IMR-90 (cell line): ENCODE measurements around the gene PRR22. TPM values are rescaled to one million over a fixed set of nuclear protein-coding genes. Genes with fewer than 3 reads are reported as not detected.

Experiments used
- ATAC-seq: fragments of 200-7000 bp; cut with Tn5 transposase; 2 replicates; pipeline ENCODE4 v1.9.1; 2020; ENCODE audit warnings: low read depth, mild to moderate bottlenecking, moderate library complexity
- BruUV-seq: library from RNA; stranded (reverse); fragments of 400-500 nt; replicated peaks from 2 replicates; lab custom pipeline; 2021; lab: Mats Ljungman, UMichigan
- CTCF ChIA-PET: fragments of 300-600 bp; formaldehyde crosslinking; extraction: SDS; loops from one replicate; lab custom pipeline; 2021; ENCODE audit warnings: antibody characterized with exemption; lab: Yijun Ruan, JAX
- POLR2A ChIA-PET: fragments of 300-600 bp; sonication (Branson Sonifier 250); formaldehyde crosslinking; loops from one replicate; lab custom pipeline; 2022; ENCODE audit warnings: antibody characterized with exemption; ENCODE audit not compliant: unreplicated experiment; lab: Charles Lee
- DNase-seq: peaks from one replicate; pipeline ENCODE4 v3.0.0; 2013
- H2AFZ ChIP-seq: replicated peaks from 2 replicates; pipeline ENCODE3; 2013; ENCODE audit warnings: low read length, mild to moderate bottlenecking; ENCODE audit not compliant: poor library complexity
- H2AK5ac ChIP-seq: 2 replicates; pipeline ENCODE4 v1.6.1; 2013; ENCODE audit warnings: low read depth, low read length, inconsistent platforms
- H2AK9ac ChIP-seq: replicated peaks from 2 replicates; pipeline ENCODE3; 2013; ENCODE audit warnings: mild to moderate bottlenecking, low read depth, low read length, moderate library complexity; ENCODE audit not compliant: poor library complexity
- H2BK120ac ChIP-seq: 2 replicates; pipeline ENCODE4 v1.6.1; 2013; ENCODE audit warnings: low read depth, low read length, inconsistent platforms
- H2BK15ac ChIP-seq: 3 replicates; pipeline ENCODE4 v1.6.1; 2013; ENCODE audit warnings: low read depth, low read length, inconsistent platforms
- H2BK20ac ChIP-seq: 2 replicates; pipeline ENCODE4 v1.6.1; 2013; ENCODE audit warnings: low read depth, mild to moderate bottlenecking, inconsistent platforms, low read length, moderate library complexity
- H2BK5ac ChIP-seq: 2 replicates; pipeline ENCODE4 v1.6.1; 2013; ENCODE audit warnings: mild to moderate bottlenecking, low read depth, low read length, inconsistent platforms; ENCODE audit not compliant: poor library complexity, severe bottlenecking
- H3K14ac ChIP-seq: replicated peaks from 2 replicates; pipeline ENCODE4 v1.6.1; 2013; ENCODE audit warnings: low read depth, low read length, inconsistent platforms
- H3K18ac ChIP-seq: 2 replicates; pipeline ENCODE4 v1.6.1; 2013; ENCODE audit warnings: low read depth, low read length, control low read depth
- H3K23ac ChIP-seq: 2 replicates; pipeline ENCODE4 v1.6.1; 2013; ENCODE audit warnings: low read depth, low read length, inconsistent platforms
- H3K27ac ChIP-seq: 2 replicates; pipeline ENCODE4 v1.5.1; 2013; ENCODE audit warnings: mild to moderate bottlenecking, control low read depth, low read length; ENCODE audit not compliant: insufficient read depth
- H3K27me3 ChIP-seq: 2 replicates; pipeline ENCODE4 v1.6.1; 2013; ENCODE audit warnings: low read length; ENCODE audit not compliant: control insufficient read depth, insufficient read depth
- H3K36me3 ChIP-seq: 2 replicates; pipeline ENCODE4 v1.6.1; 2013; ENCODE audit warnings: low read length, mixed read lengths; ENCODE audit not compliant: control insufficient read depth, insufficient read depth
- H3K4ac ChIP-seq: 2 replicates; pipeline ENCODE4 v1.6.1; 2013; ENCODE audit warnings: low read depth, low read length, inconsistent platforms
- H3K4me1 ChIP-seq: 2 replicates; pipeline ENCODE4 v1.6.1; 2013; ENCODE audit warnings: low read length, mixed read lengths; ENCODE audit not compliant: control insufficient read depth, insufficient read depth
- H3K4me2 ChIP-seq: 2 replicates; pipeline ENCODE4 v1.6.1; 2013; ENCODE audit warnings: low read depth, mild to moderate bottlenecking, control low read depth, low read length, moderate library complexity
- H3K4me3 ChIP-seq: 2 replicates; pipeline ENCODE4 v1.5.1; 2013; ENCODE audit warnings: low read depth, mild to moderate bottlenecking, control low read depth, low read length, moderate library complexity; ENCODE audit not compliant: insufficient read depth
- H3K56ac ChIP-seq: 2 replicates; pipeline ENCODE4 v1.6.1; 2013; ENCODE audit warnings: low read length, inconsistent platforms; ENCODE audit not compliant: insufficient read depth; ENCODE audit errors: extremely low read depth
- H3K79me1 ChIP-seq, 2 experiments: 2 replicates each; pipeline ENCODE4 v1.6.1; 2013; ENCODE audit warnings: low read length in 2 of 2, inconsistent platforms in 1 of 2, low read depth in 1 of 2
- H3K9ac ChIP-seq: 2 replicates; pipeline ENCODE4 v1.6.1; 2013; ENCODE audit warnings: low read depth, low read length, control low read depth
- H3K9me1 ChIP-seq: 2 replicates; pipeline ENCODE4 v1.6.1; 2013; ENCODE audit warnings: low read length, inconsistent platforms; ENCODE audit not compliant: insufficient read depth
- H3K9me3 ChIP-seq: 2 replicates; pipeline ENCODE4 v1.6.1; 2013; ENCODE audit warnings: low read length; ENCODE audit not compliant: control insufficient read depth, insufficient read depth
- H4K20me1 ChIP-seq: 2 replicates; pipeline ENCODE4 v1.6.1; 2013; ENCODE audit warnings: low read length, inconsistent platforms; ENCODE audit not compliant: insufficient read depth
- H4K5ac ChIP-seq: 2 replicates; pipeline ENCODE4 v1.6.1; 2013; ENCODE audit warnings: mild to moderate bottlenecking, low read depth, low read length, control low read depth
- H4K8ac ChIP-seq, 2 experiments: 2 replicates each; pipeline ENCODE4 v1.6.1; 2013; ENCODE audit warnings: low read depth in 2 of 2, low read length in 2 of 2, control low read depth in 1 of 2, inconsistent platforms in 1 of 2
- H4K91ac ChIP-seq: 2 replicates; pipeline ENCODE4 v1.6.1; 2013; ENCODE audit warnings: low read depth, low read length, inconsistent platforms; ENCODE audit not compliant: insufficient read depth
- BHLHE40 ChIP-seq: fragments of 150-350 bp; IDR thresholded peaks from 2 replicates; pipeline ENCODE4 v1.6.1; 2016; ENCODE audit warnings: mild to moderate bottlenecking, low read depth, low read length
- CEBPB ChIP-seq: IDR thresholded peaks from 2 replicates; pipeline ENCODE4 v1.6.1; 2012; ENCODE audit warnings: low read depth, low read length, improper control_type of control experiment
- CHD1 ChIP-seq: IDR thresholded peaks from 2 replicates; pipeline ENCODE4 v1.6.1; 2012; ENCODE audit warnings: low read depth, low read length, improper control_type of control experiment
- CTCF ChIP-seq: conservative IDR thresholded peaks from 2 replicates; pipeline ENCODE4 v1.5.1; 2012; ENCODE audit warnings: mild to moderate bottlenecking, low read depth, low read length, improper control_type of control experiment
- ELK1 ChIP-seq: fragments of 150-350 bp; IDR thresholded peaks from 2 replicates; pipeline ENCODE4 v1.6.1; 2016; ENCODE audit warnings: low read depth, mild to moderate bottlenecking, low read length, moderate library complexity, borderline replicate concordance
- FOS ChIP-seq: fragments of 150-350 bp; IDR thresholded peaks from 2 replicates; pipeline ENCODE4 v1.6.1; 2016; ENCODE audit warnings: low read depth, low read length
- MAFK ChIP-seq: IDR thresholded peaks from 2 replicates; pipeline ENCODE4 v1.6.1; 2012; ENCODE audit warnings: low read depth, low read length, improper control_type of control experiment
- MAZ ChIP-seq: IDR thresholded peaks from 2 replicates; pipeline ENCODE4 v1.6.1; 2012; ENCODE audit warnings: low read depth, mild to moderate bottlenecking, low read length, improper control_type of control experiment, moderate library complexity, borderline replicate concordance
- MXI1 ChIP-seq: IDR thresholded peaks from 2 replicates; pipeline ENCODE4 v1.6.1; 2012; ENCODE audit warnings: low read depth, mild to moderate bottlenecking, low read length, moderate library complexity, borderline replicate concordance
- NFE2L2 ChIP-seq: fragments of 150-350 bp; IDR thresholded peaks from 2 replicates; pipeline ENCODE4 v1.6.1; 2016; ENCODE audit warnings: low read depth, mild to moderate bottlenecking, low read length
- POLR2A ChIP-seq: IDR thresholded peaks from 2 replicates; pipeline ENCODE4 v1.6.1; 2012; ENCODE audit warnings: mild to moderate bottlenecking, low read depth, low read length
- RAD21 ChIP-seq: IDR thresholded peaks from 2 replicates; pipeline ENCODE4 v1.6.1; 2012; ENCODE audit warnings: low read length, improper control_type of control experiment
- RCOR1 ChIP-seq: IDR thresholded peaks from 2 replicates; pipeline ENCODE4 v1.6.1; 2012; ENCODE audit warnings: mild to moderate bottlenecking, low read length, improper control_type of control experiment; ENCODE audit not compliant: insufficient replicate concordance
- RFX5 ChIP-seq: IDR thresholded peaks from 2 replicates; pipeline ENCODE4 v1.8.0; 2012; ENCODE audit warnings: low read depth, mild to moderate bottlenecking, low read length, moderate library complexity
- SMC3 ChIP-seq: fragments of 150-350 bp; IDR thresholded peaks from 2 replicates; pipeline ENCODE4 v1.6.1; 2016; ENCODE audit warnings: low read depth, mild to moderate bottlenecking, antibody characterized with exemption, low read length, moderate library complexity
- USF2 ChIP-seq: fragments of 150-350 bp; IDR thresholded peaks from 2 replicates; pipeline ENCODE4 v1.6.1; 2017; ENCODE audit warnings: mild to moderate bottlenecking, antibody characterized with exemption, low read length, low read depth
- WGBS, 2 experiments: methylation state at CpG; one replicate each; pipeline versions ENCODE4 v1.1.5 to v1.1.7; 2013; ENCODE audit warnings: missing lambda C conversion rate in 2 of 2; ENCODE audit not compliant: insufficient read length in 1 of 2; ENCODE audit errors: extremely low coverage in 2 of 2; 5-methylcytosine and 5-hydroxymethylcytosine counted together
- dilution Hi-C: fragments of 300-500 bp; cut with HindIII; formaldehyde crosslinking; loops from one replicate; pipeline ENCODE4 v1.14.3; 2018; ENCODE audit warnings: low sequenced_read_pairs; ENCODE audit not compliant: unreplicated experiment
- in situ Hi-C: fragments of 300-500 bp; cut with MboI; formaldehyde crosslinking; loops from 3 replicates; pipeline ENCODE4 v1.14.3; 2019; ENCODE audit warnings: low sequenced_read_pairs, inconsistent platforms, mixed read lengths
- intact Hi-C: fragments of 100-400 bp; cut with micrococcal nuclease; formaldehyde crosslinking; loops from 2 replicates; pipeline ENCODE4 v1.10.0; 2022
- polyA plus RNA-seq, 3 experiments: library from polyadenylated mRNA; depleted of rRNA; stranded (reverse); fragments of >200 nt; gene quantifications; 2 replicates each; pipeline ENCODE4 v1.2.3, GENCODE V29; 2012; ENCODE audit warnings: low replicate concordance in 1 of 3
- total RNA-seq: library from RNA; depleted of rRNA; stranded (reverse); fragments of >200 nt; gene quantifications from 2 replicates; pipeline ENCODE4 v1.2.3, GENCODE V29; 2012

PRR22 gene
- total and polyA plus RNA-seq, 2 of the 4 experiments (the other 2 are of a cell fraction): 0.92 TPM; not detected in 1

- no peaks in the 10 kb centered on the region for H3K9me1 ChIP-seq
- no peak overlapping the region for H3K18ac ChIP-seq
- in situ Hi-C loops (loop anchor here (10.0 kb wide), 1 partner anchor 218 kb away; no protein-coding TSS in a partner anchor), dilution Hi-C loops (no loop called here), intact Hi-C loops (loop anchor here (10.0 kb wide), 1 partner anchor 158 kb away; no protein-coding TSS in a partner anchor)
- ATAC-seq (no peak), DNase-seq (no peak)
- H3K79me1 ChIP-seq: no peaks in the 10 kb centered on the region
- H4K5ac ChIP-seq: no peak overlapping the region
- no peak overlapping the region for H3K4me3 ChIP-seq
- no peak overlapping the region for H2AK9ac ChIP-seq
- POLR2A ChIA-PET: interaction anchor here (0.6 kb wide), 1 partner anchor 87 kb away, joined by 6 read pairs; no protein-coding TSS in a partner anchor
- H3K27ac ChIP-seq: no peak overlapping the region
- H4K8ac ChIP-seq: no peak overlapping the region
- no peak overlapping the region for H2BK5ac ChIP-seq
- H3K56ac ChIP-seq: no peak overlapping the region
- H3K14ac ChIP-seq: no peak overlapping the region
- H3K4me2 ChIP-seq: no peak overlapping the region
- no peak overlapping the region for H2BK20ac ChIP-seq
- H4K91ac ChIP-seq: no peak overlapping the region
- CTCF ChIA-PET: interaction anchor here (1.4 kb wide), 1 partner anchor 84 kb away, joined by 4 read pairs; no protein-coding TSS in a partner anchor
- BruUV-seq: no TSS peak
- H2BK120ac ChIP-seq: no peak overlapping the region
- no peak overlapping the region for H3K23ac ChIP-seq
- no peaks in the 10 kb centered on the region for H4K20me1 ChIP-seq
- no peak overlapping the region for H3K9ac ChIP-seq
- H2AK5ac ChIP-seq: no peak overlapping the region
- no peak overlapping the region for H2AFZ ChIP-seq
- H3K4ac ChIP-seq: no peak overlapping the region
- TF ChIP-seq USF2 (no peak), SMC3 (no peak), MAFK (no peak), RCOR1 (no peak), RFX5 (no peak), MAZ (no peak), CTCF (no peak), CEBPB (no peak), CHD1 (no peak), RAD21 (no peak), NFE2L2 (no peak), ELK1 (no peak), MXI1 (no peak), FOS (no peak), BHLHE40 (no peak), POLR2A (no peak)
- peaks cover 3% of the 10 kb centered on the region; the same call in 1 of the 2 replicates for H3K4me1 ChIP-seq
- no peaks in the 10 kb centered on the region for H3K9me3 ChIP-seq
- H3K27me3 ChIP-seq: peaks cover 17% of the 10 kb centered on the region
- WGBS, 2 experiments: 73% methylated on average over 3 of the region's 5 CpGs; no CpG with 5 or more reads in 1 of the 2 experiments
- no peak overlapping the region for H2BK15ac ChIP-seq
- H3K36me3 ChIP-seq: no peaks in the 10 kb centered on the region
Measured at GRCh38 chr19:5806905-5807304, 22.4 kb upstream of the PRR22 start.
